ENCODE results near the gene TBL1Y. TPM values are rescaled to one million over a fixed set of nuclear protein-coding genes. Genes with fewer than 3 reads are reported as not detected.
"Not testable (repeated sequence)": the region's sequence is repeated elsewhere in the genome, so short reads cannot be mapped to it uniquely, and the experiment has no call there.

The TBL1Y gene
- total RNA-seq (1 to 10 TPM; 2.0 to 2.5 TPM), polyA plus RNA-seq (ENCODE audit: insufficient read depth, low read depth, low replicate concordance) (0.44 TPM)
- long read RNA-seq, donor 1: 0 reads
- long read RNA-seq, donor 2: 0 reads

DNA sequence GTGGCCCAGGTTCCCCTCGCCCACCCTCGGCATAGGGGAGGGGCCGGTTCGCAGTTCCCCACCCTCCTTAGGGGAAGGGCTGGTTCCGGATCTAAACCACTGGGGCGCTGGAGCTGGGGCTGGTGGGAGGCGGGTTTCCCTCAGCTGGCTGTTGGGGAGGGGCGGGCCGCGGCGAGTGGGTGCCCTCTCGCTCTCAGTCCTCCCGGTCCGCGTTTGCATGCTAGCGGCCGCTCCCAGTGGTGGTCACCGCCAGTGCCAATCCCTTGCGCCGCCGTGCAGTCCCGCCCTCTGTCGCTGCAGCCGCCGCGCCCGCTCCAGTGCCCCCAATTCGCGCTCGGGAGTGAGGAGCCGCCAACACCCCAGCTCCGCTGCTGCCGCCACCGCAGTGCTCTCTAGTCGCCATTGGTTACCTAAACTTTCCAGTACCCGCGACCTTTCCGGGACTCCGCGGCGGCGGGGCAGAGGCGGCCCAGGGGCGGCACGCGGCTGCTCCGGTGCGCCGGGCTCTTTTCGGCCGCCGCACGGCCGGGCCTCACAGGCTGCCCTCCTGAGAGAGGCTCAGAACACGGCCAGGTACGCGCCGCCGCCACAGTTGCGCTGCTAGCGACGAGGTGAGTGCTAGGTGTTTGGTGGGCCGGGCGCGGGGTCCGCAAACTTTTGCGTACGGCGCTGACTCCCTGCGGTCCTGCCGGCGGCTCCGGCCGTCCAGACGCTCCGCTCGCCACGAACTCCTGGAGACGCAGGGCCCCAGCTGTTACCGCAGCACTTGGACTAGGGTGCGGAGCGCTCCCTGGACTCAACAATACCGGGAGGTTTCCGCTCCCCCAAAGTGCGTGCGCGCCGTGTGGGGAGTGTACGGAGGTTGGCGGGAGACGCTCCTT lies at the start of gene TBL1Y:
TSS of gene TBL1Y (plus strand) at position 326 of the 881 bp plus-strand sequence. CDS start 114,388 bp downstream, outside the sequence.
- TF ChIP-seq, protein P1, sequence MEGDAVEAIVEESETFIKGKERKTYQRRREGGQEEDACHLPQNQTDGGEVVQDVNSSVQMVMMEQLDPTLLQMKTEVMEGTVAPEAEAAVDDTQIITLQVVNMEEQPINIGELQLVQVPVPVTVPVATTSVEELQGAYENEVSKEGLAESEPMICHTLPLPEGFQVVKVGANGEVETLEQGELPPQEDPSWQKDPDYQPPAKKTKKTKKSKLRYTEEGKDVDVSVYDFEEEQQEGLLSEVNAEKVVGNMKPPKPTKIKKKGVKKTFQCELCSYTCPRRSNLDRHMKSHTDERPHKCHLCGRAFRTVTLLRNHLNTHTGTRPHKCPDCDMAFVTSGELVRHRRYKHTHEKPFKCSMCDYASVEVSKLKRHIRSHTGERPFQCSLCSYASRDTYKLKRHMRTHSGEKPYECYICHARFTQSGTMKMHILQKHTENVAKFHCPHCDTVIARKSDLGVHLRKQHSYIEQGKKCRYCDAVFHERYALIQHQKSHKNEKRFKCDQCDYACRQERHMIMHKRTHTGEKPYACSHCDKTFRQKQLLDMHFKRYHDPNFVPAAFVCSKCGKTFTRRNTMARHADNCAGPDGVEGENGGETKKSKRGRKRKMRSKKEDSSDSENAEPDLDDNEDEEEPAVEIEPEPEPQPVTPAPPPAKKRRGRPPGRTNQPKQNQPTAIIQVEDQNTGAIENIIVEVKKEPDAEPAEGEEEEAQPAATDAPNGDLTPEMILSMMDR (IDR thresholded peaks at IDR 0.05): no peak
- TF ChIP-seq POLR2A (IDR thresholded peaks at IDR 0.05): no peak
- Histone ChIP-seq H3K9me3 (no peaks in the 10 kb centered on the region), H3K4me1 (no peaks in the 10 kb centered on the region), H3K27me3 (no peaks in the 10 kb centered on the region), H3K36me3 (ENCODE audit: low read depth, missing control alignments) (no peaks in the 10 kb centered on the region), H3K27ac (no peak within 1 kb of the TSS), H3K4me3 (peak within 1 kb of the TSS; percentile 29 to 50)
- 0% methylated on average over 6 of the region's 91 CpGs; no CpG with 5 or more reads in 1 of the 2 donors for WGBS, 2 donors
- DNase-seq: no peak
- intact Hi-C loops (cut with DNase I; ENCODE audit: low total_unique reads): no loop called here

DNA sequence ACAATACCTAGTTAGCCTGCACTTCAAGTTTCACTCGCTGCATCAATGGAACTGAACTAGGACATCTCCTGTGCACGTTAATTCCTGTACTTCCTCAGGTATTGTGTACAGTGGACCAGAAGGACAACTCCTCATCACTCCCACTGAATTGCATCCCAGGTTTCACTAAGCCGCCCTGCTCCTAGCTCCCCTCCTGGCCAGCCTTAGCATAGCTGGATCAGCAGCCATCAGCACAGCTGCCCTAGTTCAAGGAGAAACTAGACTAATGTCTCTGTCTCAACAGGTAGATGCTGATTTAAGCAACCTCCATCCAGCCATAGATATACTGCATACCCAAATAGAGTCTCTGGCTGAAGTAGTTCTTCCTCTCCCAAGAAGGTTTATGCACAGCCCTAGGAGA lies 16.0 kb upstream of the TBL1Y start:
- TF ChIP-seq POLR2A (IDR thresholded peaks at IDR 0.05): no peak
- TF ChIP-seq, protein P1 (IDR thresholded peaks at IDR 0.05): no peak
- Histone ChIP-seq H3K4me1 (no peaks in the 10 kb centered on the region), H3K9me3 (no peaks in the 10 kb centered on the region), H3K27me3 (no peaks in the 10 kb centered on the region), H3K4me3 (no peak overlapping the region), H3K36me3 (ENCODE audit: low read depth, missing control alignments) (no peaks in the 10 kb centered on the region), H3K27ac (no peak overlapping the region)
- DNase-seq: no peak
- intact Hi-C loops (cut with DNase I; ENCODE audit: low total_unique reads): no loop called here
- WGBS, 2 donors: 65% methylated on average over 3 of the region's 3 CpGs; no CpG with 5 or more reads in 1 of the 2 donors

DNA sequence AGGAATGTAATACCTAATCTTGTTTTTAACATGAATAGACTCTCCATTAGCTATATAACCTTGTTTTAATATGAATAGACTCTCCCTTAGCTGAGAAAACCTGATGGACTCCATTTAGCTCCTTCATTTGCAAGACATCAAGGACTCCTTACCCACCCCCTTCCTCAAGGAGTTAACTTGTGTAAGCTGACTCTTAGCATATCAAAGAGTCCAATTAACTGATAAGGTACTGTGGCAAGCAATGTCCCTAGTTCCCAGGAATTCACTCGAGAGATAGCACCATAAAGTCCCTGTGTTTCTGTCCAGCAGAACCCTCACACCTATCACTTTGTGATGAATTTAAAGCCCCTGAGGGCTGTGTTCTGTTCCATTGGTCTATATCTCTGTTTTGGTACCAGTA lies 15.3 kb upstream of the TBL1Y start:
- Histone ChIP-seq H3K27me3 (no peaks in the 10 kb centered on the region), H3K36me3 (ENCODE audit: low read depth, missing control alignments) (no peaks in the 10 kb centered on the region), H3K9me3 (no peaks in the 10 kb centered on the region), H3K4me1 (no peaks in the 10 kb centered on the region), H3K4me3 (no peak overlapping the region), H3K27ac (no peak overlapping the region)
- TF ChIP-seq POLR2A (IDR thresholded peaks at IDR 0.05): no peak
- TF ChIP-seq, protein P1 (IDR thresholded peaks at IDR 0.05): no peak
- intact Hi-C loops (cut with DNase I; ENCODE audit: low total_unique reads): no loop called here
- 18 to 29% methylated on average over 1 of the region's 1 CpG for WGBS, 2 donors
- no peak for DNase-seq

DNA sequence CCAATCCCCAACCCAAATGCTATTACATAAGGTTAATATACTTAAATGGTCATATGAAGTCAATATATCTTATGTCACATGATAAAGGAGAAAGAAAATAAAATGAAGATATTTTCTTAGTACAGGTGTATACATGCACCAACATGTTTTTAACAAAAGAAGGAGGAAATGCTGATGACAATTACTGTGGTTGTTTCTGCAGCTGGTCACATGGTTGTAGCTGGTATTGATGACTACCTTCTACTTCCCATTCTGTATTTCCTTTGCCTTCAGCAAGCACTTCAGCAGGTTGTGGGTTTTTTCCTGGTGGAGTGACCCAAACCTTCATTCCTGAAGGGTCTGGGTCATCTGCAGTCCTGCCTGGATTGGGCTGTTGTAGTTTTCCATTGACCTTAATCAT lies 8.4 kb upstream of the TBL1Y start:
- DNase-seq; H3K4me1 ChIP-seq; H3K36me3 ChIP-seq (ENCODE audit: low read depth, missing control alignments); H3K27ac ChIP-seq; H3K4me3 ChIP-seq; H3K27me3 ChIP-seq; H3K9me3 ChIP-seq; intact Hi-C loops (cut with DNase I; ENCODE audit: low total_unique reads): not testable (repeated sequence)

DNA sequence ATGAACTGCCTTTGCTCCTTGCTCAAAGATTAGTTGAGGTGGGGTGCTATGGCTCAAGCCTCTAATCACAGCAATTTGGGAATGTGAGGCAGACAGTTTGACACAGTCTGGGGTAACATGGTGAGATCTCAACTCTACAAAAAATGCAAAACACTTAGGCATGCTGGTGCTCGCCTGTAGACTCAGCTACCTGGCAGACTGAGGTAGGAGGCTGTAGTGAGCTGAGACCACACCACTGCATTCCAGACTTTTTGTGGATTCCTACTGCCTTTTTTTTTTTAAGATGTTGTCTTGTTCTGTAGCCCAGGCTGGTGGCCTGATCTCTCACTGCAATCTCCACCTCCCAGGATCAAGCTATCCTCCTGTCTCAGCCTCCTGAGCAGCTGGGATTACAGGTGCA lies 2.9 kb upstream of the TBL1Y start:
- intact Hi-C loops (cut with DNase I; ENCODE audit: low total_unique reads): no loop called here
- 88% methylated on average over 1 of the region's 1 CpG; no CpG with 5 or more reads in 1 of the 2 donors for WGBS, 2 donors
- TF ChIP-seq, protein P1 (IDR thresholded peaks at IDR 0.05): no peak
- Histone ChIP-seq H3K27ac (no peak overlapping the region), H3K4me1 (no peaks in the 10 kb centered on the region), H3K27me3 (no peaks in the 10 kb centered on the region), H3K36me3 (ENCODE audit: low read depth, missing control alignments) (no peaks in the 10 kb centered on the region), H3K9me3 (no peaks in the 10 kb centered on the region), H3K4me3 (no peak overlapping the region)
- no peak for DNase-seq

DNA sequence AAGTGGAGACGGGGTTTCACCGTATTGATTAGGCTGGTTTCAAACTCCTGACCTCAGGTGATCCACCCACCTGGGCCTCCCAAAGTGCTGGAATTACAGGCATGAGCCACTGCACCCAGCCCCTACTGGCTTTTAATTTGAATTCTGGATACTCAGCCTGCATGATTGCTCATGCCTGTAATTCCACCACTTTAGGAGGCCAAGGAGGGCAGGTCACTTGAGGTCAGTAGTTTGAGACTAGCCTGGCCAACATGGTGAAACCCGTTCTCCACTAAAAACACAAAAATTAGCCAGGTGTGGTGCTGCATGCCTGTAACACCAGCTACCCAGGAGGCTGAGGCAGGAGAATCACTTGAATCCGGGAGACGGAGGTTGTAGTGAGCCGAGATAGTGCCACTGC lies 2.5 kb upstream of the TBL1Y start:
- H3K27ac ChIP-seq; DNase-seq; H3K27me3 ChIP-seq; H3K4me1 ChIP-seq; H3K36me3 ChIP-seq (ENCODE audit: low read depth, missing control alignments); intact Hi-C loops (cut with DNase I; ENCODE audit: low total_unique reads); H3K4me3 ChIP-seq; H3K9me3 ChIP-seq: not testable (repeated sequence)
- WGBS, 2 donors: 39 to 66% methylated on average over 4 to 6 of the region's 6 CpGs
